H9 (cell line): ENCODE measurements around the gene PTPRK. TPM values are rescaled to one million over a fixed set of nuclear protein-coding genes. Genes with fewer than 3 reads are reported as not detected.

Source experiments
- DNase-seq: peaks from one replicate; pipeline ENCODE4 v3.0.0-alpha.2; 2017
- H2AFZ ChIP-seq: one replicate; pipeline ENCODE4 v1.6.1; 2013; ENCODE audit warnings: mild to moderate bottlenecking, low read length, control low read depth, moderate library complexity
- H2AK5ac ChIP-seq: 2 replicates; pipeline ENCODE4 v1.6.1; 2013; ENCODE audit warnings: low read length, control low read depth, mixed read lengths; ENCODE audit not compliant: insufficient read length
- H2BK120ac ChIP-seq: one replicate; pipeline ENCODE4 v1.6.1; 2013; ENCODE audit warnings: low read depth, mild to moderate bottlenecking, low read length, control low read depth, inconsistent platforms; ENCODE audit not compliant: poor library complexity, severe bottlenecking
- H2BK12ac ChIP-seq: 2 replicates; pipeline ENCODE4 v1.6.1; 2013; ENCODE audit warnings: low read length, control low read depth, mixed read lengths, low read depth; ENCODE audit not compliant: insufficient read length
- H2BK15ac ChIP-seq: 2 replicates; pipeline ENCODE4 v1.6.1; 2013; ENCODE audit warnings: low read depth, low read length, control low read depth
- H2BK20ac ChIP-seq: one replicate; pipeline ENCODE4 v1.6.1; 2013; ENCODE audit warnings: low read depth, mild to moderate bottlenecking, low read length, control low read depth, inconsistent platforms; ENCODE audit not compliant: poor library complexity, severe bottlenecking
- H2BK5ac ChIP-seq: 2 replicates; pipeline ENCODE4 v1.6.1; 2013; ENCODE audit warnings: low read length, control low read depth, mixed read lengths; ENCODE audit not compliant: insufficient read length
- H3K14ac ChIP-seq: 2 replicates; pipeline ENCODE4 v1.6.1; 2013; ENCODE audit warnings: low read length, control low read depth; ENCODE audit not compliant: insufficient read depth
- H3K18ac ChIP-seq: 2 replicates; pipeline ENCODE4 v1.6.1; 2013; ENCODE audit warnings: low read depth, mild to moderate bottlenecking, mixed read lengths, low read length, control low read depth; ENCODE audit not compliant: insufficient read length
- H3K23ac ChIP-seq: 2 replicates; pipeline ENCODE4 v1.6.1; 2013; ENCODE audit warnings: low read length, control low read depth, mixed read lengths, low read depth; ENCODE audit not compliant: insufficient read length
- H3K23me2 ChIP-seq: 2 replicates; pipeline ENCODE4 v1.6.1; 2013; ENCODE audit warnings: low read depth, mild to moderate bottlenecking, mixed read lengths, low read length, control low read depth; ENCODE audit not compliant: insufficient read length, poor library complexity, severe bottlenecking
- H3K27ac ChIP-seq: 2 replicates; pipeline ENCODE4 v1.5.1; 2013; ENCODE audit warnings: low read length, control low read depth, mixed read lengths, low read depth; ENCODE audit not compliant: insufficient read length
- H3K27me3 ChIP-seq: 2 replicates; pipeline ENCODE4 v1.6.1; 2013; ENCODE audit warnings: low read length, control low read depth, inconsistent platforms; ENCODE audit not compliant: insufficient read depth
- H3K4ac ChIP-seq: 2 replicates; pipeline ENCODE4 v1.6.1; 2013; ENCODE audit warnings: low read depth, mild to moderate bottlenecking, control low read depth, inconsistent platforms, low read length, moderate library complexity
- H3K4me1 ChIP-seq: 2 replicates; pipeline ENCODE4 v1.6.1; 2013; ENCODE audit warnings: low read length, control low read depth, inconsistent platforms; ENCODE audit not compliant: insufficient read depth
- H3K4me2 ChIP-seq: 2 replicates; pipeline ENCODE4 v1.6.1; 2013; ENCODE audit warnings: low read length, control low read depth, mixed read lengths; ENCODE audit not compliant: insufficient read length, insufficient read depth
- H3K56ac ChIP-seq: 2 replicates; pipeline ENCODE4 v1.6.1; 2013; ENCODE audit warnings: low read depth, mild to moderate bottlenecking, mixed read lengths, low read length, control low read depth; ENCODE audit not compliant: insufficient read length
- H3K79me1 ChIP-seq: 2 replicates; pipeline ENCODE4 v1.6.1; 2013; ENCODE audit warnings: low read depth, mild to moderate bottlenecking, moderate library complexity, low read length, control low read depth, inconsistent platforms; ENCODE audit not compliant: insufficient read depth, poor library complexity, severe bottlenecking
- H3K79me2 ChIP-seq: 2 replicates; pipeline ENCODE4 v1.6.1; 2013; ENCODE audit warnings: low read length, control low read depth, inconsistent platforms; ENCODE audit not compliant: insufficient read depth
- H3K9ac ChIP-seq: 2 replicates; pipeline ENCODE4 v1.6.1; 2013; ENCODE audit warnings: low read length, control low read depth, mixed read lengths; ENCODE audit not compliant: insufficient read length; ENCODE audit errors: extremely low read depth
- H3K9me3 ChIP-seq: one replicate; pipeline ENCODE4 v1.6.1; 2013; ENCODE audit warnings: low read depth, low read length, inconsistent platforms; ENCODE audit not compliant: control insufficient read depth
- H3T11ph ChIP-seq: one replicate; pipeline ENCODE4 v1.6.1; 2013; ENCODE audit warnings: mild to moderate bottlenecking, low read length, control low read depth, inconsistent platforms
- H4K20me1 ChIP-seq: one replicate; pipeline ENCODE4 v1.6.1; 2013; ENCODE audit not compliant: control insufficient read depth, insufficient read length, insufficient read depth
- H4K5ac ChIP-seq: 2 replicates; pipeline ENCODE4 v1.6.1; 2013; ENCODE audit warnings: low read depth, mild to moderate bottlenecking, mixed read lengths, low read length, control low read depth; ENCODE audit not compliant: insufficient read length
- H4K8ac ChIP-seq: replicated peaks from 2 replicates; pipeline ENCODE4 v1.6.1; 2013; ENCODE audit warnings: low read length, control low read depth, mixed read lengths, low read depth; ENCODE audit not compliant: insufficient read length
- H4K91ac ChIP-seq: 2 replicates; pipeline ENCODE4 v1.6.1; 2013; ENCODE audit warnings: low read depth, mild to moderate bottlenecking, moderate library complexity, mixed read lengths, low read length, control low read depth; ENCODE audit not compliant: insufficient read length
- H3K27ac Mint-ChIP-seq, 3 experiments: 2 replicates in 2 of 3; 3 replicates in 1 of 3; pipeline ENCODE4 v1.8.0; 2020 to 2021; ENCODE audit warnings: mixed read lengths in 3 of 3, mild to moderate bottlenecking in 1 of 3, moderate library complexity in 1 of 3
- H3K27me3 Mint-ChIP-seq: 2 replicates; pipeline ENCODE4 v1.8.0; 2021; ENCODE audit warnings: low read depth, mild to moderate bottlenecking, moderate library complexity, mixed read lengths
- H3K36me3 Mint-ChIP-seq, 3 experiments: 2 replicates in 2 of 3; 3 replicates in 1 of 3; pipeline ENCODE4 v1.8.0; 2020 to 2021; ENCODE audit warnings: low read depth in 3 of 3, mixed read lengths in 3 of 3; ENCODE audit not compliant: insufficient read depth in 1 of 3
- H3K4me1 Mint-ChIP-seq, 2 experiments: 2 replicates each; pipeline ENCODE4 v1.8.0; 2020; ENCODE audit warnings: mixed read lengths in 2 of 2
- H3K4me3 Mint-ChIP-seq, 2 experiments: 2 replicates in 1 of 2; 3 replicates in 1 of 2; pipeline ENCODE4 v1.8.0; 2020 to 2021; ENCODE audit warnings: mild to moderate bottlenecking in 2 of 2, mixed read lengths in 2 of 2, moderate library complexity in 1 of 2
- H3K9me3 Mint-ChIP-seq, 2 experiments: 2 replicates in 1 of 2; 3 replicates in 1 of 2; pipeline ENCODE4 v1.8.0; 2020; ENCODE audit warnings: mild to moderate bottlenecking in 2 of 2, mixed read lengths in 2 of 2, moderate library complexity in 1 of 2
- CTCF ChIP-seq: fragments of 200-600 bp; sonication (generic); conservative IDR thresholded peaks from 3 replicates; pipeline ENCODE4 v1.8.0; 2021; ENCODE audit warnings: antibody characterized with exemption, mild to moderate bottlenecking
- WGBS: extraction: QIAGEN DNeasy Blood & Tissue Kit; methylation state at CpG from one replicate; pipeline ENCODE4 v1.1.7; 2013; ENCODE audit warnings: missing lambda C conversion rate, low lambda C conversion rate, mixed read lengths; ENCODE audit not compliant: insufficient read length; ENCODE audit errors: extremely low coverage; 5-methylcytosine and 5-hydroxymethylcytosine counted together
- total RNA-seq: library from RNA; stranded (reverse); gene quantifications from 2 replicates; pipeline ENCODE4 v1.2.1, GENCODE V29; 2021

PTPRK gene
- total RNA-seq, 1 experiment from 2014 or later = 47.9 TPM

GRCh38 chr6:127963495-127963894, 556.9 kb downstream of the PTPRK start:
- H3K9me3 ChIP-seq = no peaks in the 10 kb centered on the region
- no peak overlapping the region for H2AK5ac ChIP-seq
- no peak overlapping the region for H3K23ac ChIP-seq
- no peak overlapping the region for H4K91ac ChIP-seq
- no peaks in the 10 kb centered on the region for H3K79me1 ChIP-seq
- H2BK120ac ChIP-seq = no peak overlapping the region
- H3K4me1 ChIP-seq = no peaks in the 10 kb centered on the region
- no peak overlapping the region for H3K9ac ChIP-seq
- no peaks in the 10 kb centered on the region for H3K79me2 ChIP-seq
- no peak overlapping the region for H2BK20ac ChIP-seq
- no peak overlapping the region for H3K18ac ChIP-seq
- H3K56ac ChIP-seq = no peak overlapping the region
- H3T11ph ChIP-seq = no peak overlapping the region
- no peaks in the 10 kb centered on the region for H3K27me3 ChIP-seq
- H4K8ac ChIP-seq = no peak overlapping the region
- H2AFZ ChIP-seq = no peak overlapping the region
- H4K5ac ChIP-seq = no peak overlapping the region
- no peak overlapping the region for H2BK5ac ChIP-seq
- H3K27me3 Mint-ChIP-seq = no peaks in the 10 kb centered on the region
- WGBS = no CpG with 5 or more reads among the region's 4 CpGs
- no peaks in the 10 kb centered on the region for H3K9me3 Mint-ChIP-seq
- H3K4ac ChIP-seq = no peak overlapping the region
- H3K27ac Mint-ChIP-seq = no peak overlapping the region; a peak in 1 of 7 replicates
- no peak overlapping the region for H3K27ac ChIP-seq
- H2BK12ac ChIP-seq = no peak overlapping the region
- H3K4me1 Mint-ChIP-seq = no peaks in the 10 kb centered on the region
- H3K23me2 ChIP-seq = no peaks in the 10 kb centered on the region
- H3K14ac ChIP-seq = no peak overlapping the region
- no peak overlapping the region for H3K4me2 ChIP-seq
- DNase-seq = no peak
- no peaks in the 10 kb centered on the region for H4K20me1 ChIP-seq
- H3K4me3 Mint-ChIP-seq = no peak overlapping the region
- H3K36me3 Mint-ChIP-seq = peaks cover 0 to 7% (median 7%) of the 10 kb centered on the region in 3 experiments; a peak in 6 of 7 replicates
- no peak for TF ChIP-seq CTCF
- no peak overlapping the region for H2BK15ac ChIP-seq
